Effector CD8-positive, alpha-beta T cell (primary cell): ENCODE data around the gene SDK1.
"Not testable (repeated sequence)": the region's sequence is repeated elsewhere in the genome, so short reads cannot be mapped to it uniquely, and the experiment has no call there.

Experiments used
- DNase-seq: peaks from one replicate; lab custom pipeline; 2025; lab: John Stamatoyannopoulos, UW

The SDK1 gene

GRCh38 chr7:4245135-4245865 lies 944.2 kb downstream of the SDK1 start:
- no peak for DNase-seq

- DNase-seq: no peak
These were observed 944.9 kb downstream of the SDK1 start for GRCh38 chr7:4245866-4246470.

GRCh38 chr7:4246536-4246935 lies 945.5 kb downstream of the SDK1 start:
- no peak for DNase-seq

GRCh38 chr7:4247106-4247876 lies 946.2 kb downstream of the SDK1 start:
- no peak for DNase-seq

GRCh38 chr7:4248295-4248694 lies 947.2 kb downstream of the SDK1 start:
- DNase-seq: no peak

- no peak for DNase-seq
These were observed 948.2 kb downstream of the SDK1 start for GRCh38 chr7:4249241-4249640.

- DNase-seq: no peak
These were observed 954.3 kb downstream of the SDK1 start for GRCh38 chr7:4255336-4255735.

GRCh38 chr7:4256286-4256685 lies 955.2 kb downstream of the SDK1 start:
- DNase-seq: no peak

GRCh38 chr7:4257146-4258111 lies 956.4 kb downstream of the SDK1 start:
- DNase-seq: no peak

- DNase-seq: not testable (repeated sequence)
These were observed 959.1 kb downstream of the SDK1 start for GRCh38 chr7:4260116-4260515.

GRCh38 chr7:4260867-4261600 lies 960.0 kb downstream of the SDK1 start:
- DNase-seq: no peak

GRCh38 chr7:4261601-4261960 lies 960.5 kb downstream of the SDK1 start:
- no peak for DNase-seq

- DNase-seq: not testable (repeated sequence)
These were observed 963.2 kb downstream of the SDK1 start for GRCh38 chr7:4264206-4264605.

GRCh38 chr7:4265066-4265465 lies 964.0 kb downstream of the SDK1 start:
- no peak for DNase-seq

GRCh38 chr7:4265676-4266075 lies 964.6 kb downstream of the SDK1 start:
- no peak for DNase-seq

GRCh38 chr7:4266270-4267040 lies 965.4 kb downstream of the SDK1 start:
- DNase-seq: no peak

GRCh38 chr7:4267341-4268039 lies 966.4 kb downstream of the SDK1 start:
- no peak for DNase-seq

GRCh38 chr7:4268040-4268965 lies 967.3 kb downstream of the SDK1 start:
- DNase-seq: no peak

GRCh38 chr7:4269086-4269485 lies 968.0 kb downstream of the SDK1 start:
- DNase-seq: no peak
